GM04504 (cell line): ENCODE results near the gene GPR158.
A peak's percentile ranks its signal among the peaks of the same experiment; 100 is the strongest.

Experiments used
- DNase-seq: peaks from one replicate; pipeline ENCODE4 v3.0.0-alpha.2; 2012; ENCODE audit warnings: low read depth

The GPR158 gene

DNA sequence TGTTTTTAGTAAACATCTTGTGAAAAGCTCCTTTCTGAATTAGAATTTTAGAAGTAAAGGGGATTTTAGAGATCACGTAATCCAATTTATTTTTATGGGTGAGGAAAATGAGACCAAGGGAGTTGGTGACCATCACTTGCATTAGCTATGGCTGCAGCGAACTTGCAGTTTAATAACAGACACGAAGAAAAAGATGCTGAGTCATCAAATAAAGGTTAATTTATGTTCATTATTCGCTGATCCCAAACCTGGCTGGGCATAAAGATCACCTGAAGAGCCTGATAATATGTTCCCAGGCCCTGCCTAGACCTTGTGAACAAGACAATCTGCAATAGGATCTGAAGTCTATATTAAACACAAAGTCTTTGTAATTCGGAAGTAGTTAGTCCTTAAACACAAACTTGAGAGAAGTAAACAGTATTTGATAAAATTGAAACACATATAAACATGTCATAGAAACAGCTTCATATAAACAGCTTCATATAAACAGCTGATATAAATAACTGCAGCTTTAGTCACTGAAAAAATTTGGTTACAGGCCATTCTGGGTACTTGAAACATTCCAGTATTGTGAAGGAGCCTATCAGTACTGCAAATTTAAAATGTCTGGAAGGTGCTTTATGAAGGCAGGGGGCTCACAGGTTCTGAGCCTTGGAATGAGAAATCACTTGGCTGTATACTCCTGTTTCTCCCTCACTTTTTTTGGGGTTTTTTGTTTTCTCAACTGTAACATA lies 16.5 kb downstream of the GPR158 start:
- DNase-seq: no peak

DNA sequence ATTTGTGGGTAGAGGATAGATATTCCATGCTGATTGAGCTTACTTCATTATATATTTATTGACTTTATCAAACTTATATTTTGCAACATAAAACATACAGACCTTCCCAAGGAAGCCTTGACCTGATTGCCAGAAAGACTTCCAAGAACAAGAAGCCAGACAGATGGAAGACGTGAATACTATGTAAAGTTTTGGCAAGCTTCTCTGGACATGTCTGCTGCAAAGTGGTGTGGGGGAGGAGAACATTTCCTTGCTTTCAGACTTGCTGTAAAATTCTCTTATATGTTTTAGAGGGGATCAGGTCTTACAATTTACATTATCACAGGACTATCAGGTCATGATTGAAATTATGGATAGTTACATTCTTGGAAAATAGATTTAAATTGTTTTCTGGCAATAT lies 23.4 kb downstream of the GPR158 start:
- no peak for DNase-seq

DNA sequence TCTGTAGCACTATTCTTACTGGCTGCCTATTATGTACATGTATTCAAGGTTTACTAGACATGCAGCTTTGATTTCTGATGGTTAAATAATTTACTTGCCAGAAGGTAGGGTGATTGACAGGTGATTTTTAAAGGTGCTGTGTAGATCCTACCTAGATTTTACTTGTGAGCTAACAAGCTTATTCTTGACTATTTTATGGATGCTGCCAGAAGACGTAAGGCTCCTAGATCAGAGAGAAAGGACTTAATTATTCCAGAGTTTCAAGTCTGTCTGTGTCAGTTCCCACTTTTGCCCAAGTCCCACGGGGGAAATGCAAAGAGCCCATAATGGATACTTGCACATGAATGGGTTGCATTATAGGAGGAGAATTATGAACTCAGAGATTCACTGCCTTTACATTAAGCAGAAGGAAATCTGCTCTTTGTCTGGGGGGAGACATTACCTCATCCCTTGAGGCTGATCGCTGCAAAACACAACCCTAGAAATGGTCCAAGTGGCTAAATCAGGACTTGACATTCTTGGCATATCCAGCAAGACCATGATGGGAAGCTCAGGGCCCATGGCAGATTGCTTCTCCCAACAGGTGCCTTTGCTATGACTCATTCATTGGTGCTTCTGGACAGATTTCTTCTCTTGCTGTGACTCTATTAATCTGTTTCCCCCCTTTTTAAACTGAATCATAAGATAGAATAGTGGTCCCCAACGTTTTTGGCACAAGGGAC lies 32.1 kb downstream of the GPR158 start:
- DNase-seq: no peak

DNA sequence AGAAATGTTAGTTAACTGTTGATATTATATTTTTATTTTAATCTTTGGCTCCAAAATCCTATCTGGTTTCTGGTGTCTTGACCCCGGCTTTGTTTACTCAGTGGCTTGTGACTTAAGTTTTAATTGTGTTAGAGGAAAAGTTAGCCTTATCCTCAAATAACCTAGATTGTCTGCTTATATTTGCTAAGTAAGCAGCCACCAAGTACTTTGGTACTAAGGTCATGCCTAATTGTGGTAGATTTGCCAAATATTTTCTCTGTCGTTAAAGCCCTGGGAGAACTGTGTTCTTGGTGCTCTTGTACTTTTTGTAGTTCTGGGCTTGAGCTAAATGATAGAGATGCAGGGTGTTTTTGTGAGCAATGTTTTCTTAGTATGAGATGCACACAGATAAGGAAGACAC lies 34.8 kb downstream of the GPR158 start:
- DNase-seq: no peak

DNA sequence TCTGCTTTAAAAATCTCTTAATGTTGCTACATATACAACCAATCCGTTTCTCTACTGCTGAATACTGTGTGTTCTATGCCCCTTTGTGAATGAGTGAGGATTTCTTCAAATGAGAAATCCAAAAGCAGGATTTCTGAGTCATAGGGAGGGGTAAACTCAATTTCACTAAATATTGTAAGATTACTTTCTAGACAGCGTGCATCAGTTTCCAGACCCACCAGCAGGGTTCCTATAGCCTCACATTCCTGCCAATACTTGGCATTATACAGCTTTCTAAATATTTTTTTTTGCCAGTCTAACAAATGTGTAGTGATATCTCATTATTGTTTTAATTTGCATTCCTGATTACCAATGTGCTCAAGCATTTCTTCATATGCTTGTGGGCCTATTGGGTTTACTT lies 35.5 kb downstream of the GPR158 start:
- DNase-seq: no peak

DNA sequence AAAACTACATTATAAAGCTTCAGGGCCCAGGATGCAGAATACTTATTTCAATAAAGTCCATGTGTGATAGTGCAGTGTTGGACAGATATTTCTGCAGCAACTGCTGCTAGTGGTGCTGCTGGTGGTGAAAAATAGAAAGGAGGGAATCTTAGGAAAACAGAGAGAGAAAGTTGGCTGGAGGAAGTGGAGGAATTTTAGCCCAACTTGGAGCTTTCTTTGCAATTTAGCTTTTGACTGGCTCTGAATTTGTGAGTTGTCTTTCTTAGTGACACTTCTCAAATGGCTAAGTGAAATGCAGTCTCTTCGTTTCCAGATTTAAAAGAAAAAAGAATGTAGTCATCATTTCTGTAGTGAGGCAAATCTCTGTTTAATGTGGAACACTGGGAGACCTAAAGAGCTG lies 45.4 kb downstream of the GPR158 start:
- no peak for DNase-seq

DNA sequence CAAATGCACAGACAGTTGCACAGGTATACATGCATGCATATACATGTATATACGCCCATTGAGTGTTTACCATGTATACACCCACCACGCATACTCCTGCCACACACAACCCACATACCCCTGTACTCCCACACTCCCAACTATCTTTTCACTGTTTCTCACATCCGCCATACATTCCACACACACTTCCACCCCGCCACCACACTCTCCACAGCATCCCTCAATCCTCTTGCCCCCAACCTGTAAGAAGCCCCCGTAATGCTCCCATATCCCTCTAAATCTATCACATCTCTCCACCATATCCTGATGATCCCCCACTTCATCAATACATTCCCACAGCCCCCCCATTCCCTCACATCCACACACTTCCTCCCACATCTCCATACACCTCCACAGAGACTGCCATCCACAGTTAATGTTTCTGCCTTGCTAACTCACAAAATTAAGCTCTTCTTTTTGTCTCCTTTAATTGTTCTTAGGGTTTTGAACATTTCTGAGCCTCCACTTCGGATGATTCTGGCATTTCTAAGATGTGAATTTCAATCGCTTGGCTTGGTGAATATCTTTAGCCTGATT lies 47.4 kb downstream of the GPR158 start:
- no peak for DNase-seq

DNA sequence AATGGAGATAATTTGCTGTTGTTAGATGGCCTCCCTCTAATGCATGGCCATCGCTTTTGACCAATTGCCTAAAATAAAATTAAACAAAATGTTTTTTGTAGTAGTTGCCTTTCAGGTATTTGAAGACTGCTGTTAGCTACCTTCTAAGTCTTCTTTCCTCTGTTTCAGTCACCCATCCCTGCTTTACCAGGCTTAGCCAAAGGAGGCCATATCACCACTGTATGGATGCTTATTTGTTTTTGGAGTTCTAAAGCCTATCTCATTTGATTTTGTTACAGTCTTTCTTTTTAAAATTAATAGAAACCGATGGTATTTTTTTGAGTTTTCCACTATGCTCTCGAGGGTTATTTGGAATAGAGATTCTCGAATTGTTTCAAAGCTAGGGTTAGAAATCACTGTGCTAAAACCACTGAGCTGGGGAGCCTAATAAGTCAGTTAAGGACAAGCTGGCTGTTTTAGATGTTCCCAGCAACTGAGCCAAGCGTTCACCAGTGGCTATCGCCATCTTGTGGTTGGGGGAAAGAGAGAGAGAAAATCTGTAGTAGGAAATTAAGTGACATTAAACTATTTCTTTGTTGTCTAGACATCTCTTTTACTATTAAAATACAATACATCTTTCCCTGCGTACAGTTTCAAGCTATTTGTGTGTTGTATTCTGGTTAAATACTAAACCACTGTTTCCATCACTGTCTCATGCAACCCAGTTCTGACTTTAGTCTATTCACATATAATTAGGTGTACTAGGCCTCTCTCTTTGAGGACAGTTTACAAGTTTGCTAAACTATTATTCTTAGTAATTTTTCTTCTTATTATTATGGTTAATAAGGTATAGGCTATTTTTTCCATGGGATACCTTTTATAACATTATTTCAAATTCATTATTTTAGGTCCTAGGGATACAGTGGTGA lies 52.2 kb downstream of the GPR158 start:
- peak; percentile 28 for DNase-seq

DNA sequence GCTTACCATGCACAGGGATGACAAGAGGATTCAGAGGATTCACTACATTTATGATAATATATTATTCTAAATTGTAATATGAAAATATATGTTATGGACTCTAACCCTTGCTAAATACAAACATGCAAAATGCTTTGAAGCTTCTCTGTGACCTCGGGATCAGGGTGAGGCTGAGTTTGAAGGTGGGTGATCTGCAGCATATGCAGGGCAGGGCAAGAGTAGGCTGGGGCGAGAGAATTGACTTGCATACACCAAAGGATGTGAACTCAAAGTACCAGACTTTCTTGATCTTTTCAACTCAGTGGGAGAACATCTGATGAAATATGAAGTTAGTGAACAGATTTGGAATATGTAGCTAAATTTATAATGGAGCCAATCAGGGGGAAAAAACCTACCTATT lies 57.0 kb downstream of the GPR158 start:
- no peak for DNase-seq

DNA sequence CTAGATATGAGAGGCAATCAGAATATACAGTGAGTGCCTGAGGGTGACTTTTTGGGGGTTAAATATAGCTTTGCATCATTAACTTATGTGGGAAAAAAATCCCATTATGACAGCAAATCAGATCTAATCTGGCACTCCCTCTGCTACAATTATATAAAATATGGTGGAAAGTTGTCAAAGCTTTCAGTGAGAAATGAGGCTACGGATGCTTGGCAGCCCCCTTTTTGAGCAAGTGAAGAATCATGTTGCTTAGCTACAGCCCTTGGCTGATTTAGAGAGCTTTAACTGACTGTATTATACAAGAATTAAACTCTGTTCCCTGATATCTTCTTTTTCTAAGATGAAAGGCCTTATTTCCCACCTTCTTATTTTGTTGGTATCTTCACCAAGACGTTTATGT lies 57.4 kb downstream of the GPR158 start:
- DNase-seq: no peak

DNA sequence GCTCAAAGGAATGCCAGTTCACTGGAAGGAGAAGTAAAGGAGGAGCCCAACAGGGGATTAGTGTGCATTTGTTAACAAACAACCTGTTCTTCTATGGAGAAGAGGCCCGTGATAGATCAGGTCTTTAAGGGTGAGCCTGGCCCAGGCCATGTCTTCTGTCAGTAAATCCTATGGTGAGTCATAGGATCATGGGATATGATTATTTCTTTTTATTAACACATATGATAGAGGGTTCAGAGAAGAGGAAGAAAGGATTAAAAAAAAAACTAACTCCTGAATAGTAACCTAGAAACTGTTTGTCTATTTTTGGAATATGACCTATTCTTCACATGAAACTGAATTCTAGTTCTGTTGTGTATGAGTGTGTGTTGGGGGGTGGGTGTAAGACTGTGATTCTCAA lies 70.4 kb downstream of the GPR158 start:
- no peak for DNase-seq

DNA sequence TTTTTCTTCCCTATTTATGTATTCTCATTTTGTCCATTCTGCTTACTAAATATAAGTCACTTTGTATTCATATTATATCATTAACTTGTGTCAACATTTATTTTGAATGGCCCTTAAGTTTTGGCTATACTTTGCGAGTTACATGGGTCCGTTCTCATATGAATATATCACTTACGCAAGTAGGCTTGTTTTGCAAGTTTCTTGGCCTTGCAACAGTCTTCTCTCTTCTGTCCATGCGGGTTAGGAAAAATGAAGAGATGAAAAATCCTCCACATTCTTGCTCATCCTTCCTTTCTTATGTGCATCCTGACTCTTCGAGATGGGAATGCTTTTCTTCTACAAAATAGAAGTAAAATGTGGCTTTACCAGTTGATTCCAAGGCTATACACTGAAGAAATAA lies 82.8 kb downstream of the GPR158 start:
- DNase-seq: no peak

DNA sequence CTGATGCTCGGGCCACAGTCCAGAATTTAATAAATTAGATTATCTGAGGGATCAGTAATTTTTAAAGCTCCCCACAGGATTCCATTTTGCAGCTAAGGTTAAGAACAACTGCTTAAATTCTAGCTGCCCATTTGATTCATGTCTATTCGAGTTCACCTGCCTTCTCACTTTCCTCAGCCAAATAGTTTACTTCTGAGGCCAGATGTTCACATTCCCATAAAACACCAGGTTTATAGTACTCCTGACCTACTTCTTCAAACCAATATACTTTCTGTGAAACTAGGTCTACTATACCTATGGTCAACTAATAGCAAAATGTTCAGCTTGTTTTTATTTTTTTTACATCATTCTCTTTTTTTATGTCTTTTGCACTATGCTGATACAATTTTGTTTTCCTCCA lies 86.3 kb downstream of the GPR158 start:
- no peak for DNase-seq

DNA sequence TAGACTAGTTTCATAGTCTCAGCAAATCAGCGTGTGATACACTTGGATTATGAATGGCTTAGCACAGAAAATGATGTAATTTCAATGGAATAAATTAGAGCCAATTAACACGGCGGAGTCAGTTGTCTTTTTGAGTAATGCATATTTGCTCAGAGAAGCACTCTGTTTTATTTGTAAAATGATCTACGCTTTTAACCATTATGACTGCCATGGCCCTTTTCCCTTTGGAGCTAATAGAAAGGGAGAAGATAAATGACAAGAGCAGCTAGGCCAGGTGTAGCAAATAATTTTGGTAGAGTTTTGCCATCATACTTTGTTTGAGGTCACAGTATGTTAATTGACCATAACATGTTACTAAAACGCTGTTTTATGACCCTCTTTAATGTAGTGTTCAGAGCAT lies 86.8 kb downstream of the GPR158 start:
- no peak for DNase-seq

DNA sequence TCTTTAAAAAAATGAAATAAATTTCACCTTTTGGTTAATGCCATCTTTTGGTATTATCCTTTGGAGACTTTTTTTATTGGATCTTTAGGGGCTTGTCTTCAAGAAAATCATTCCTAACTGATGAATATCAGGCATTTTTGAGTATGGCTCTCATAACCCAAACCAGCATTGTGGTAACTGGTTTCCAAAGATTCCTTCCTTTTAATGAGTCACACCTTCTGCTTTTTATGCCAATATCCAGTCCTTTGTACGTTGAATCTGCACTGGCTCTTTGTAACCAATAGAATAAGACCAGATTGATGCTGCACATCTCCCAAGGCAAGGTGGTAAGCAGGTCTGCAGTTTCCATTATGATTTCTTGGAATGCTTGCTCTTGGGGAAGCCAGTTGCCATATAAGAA lies 89.1 kb downstream of the GPR158 start:
- no peak for DNase-seq

DNA sequence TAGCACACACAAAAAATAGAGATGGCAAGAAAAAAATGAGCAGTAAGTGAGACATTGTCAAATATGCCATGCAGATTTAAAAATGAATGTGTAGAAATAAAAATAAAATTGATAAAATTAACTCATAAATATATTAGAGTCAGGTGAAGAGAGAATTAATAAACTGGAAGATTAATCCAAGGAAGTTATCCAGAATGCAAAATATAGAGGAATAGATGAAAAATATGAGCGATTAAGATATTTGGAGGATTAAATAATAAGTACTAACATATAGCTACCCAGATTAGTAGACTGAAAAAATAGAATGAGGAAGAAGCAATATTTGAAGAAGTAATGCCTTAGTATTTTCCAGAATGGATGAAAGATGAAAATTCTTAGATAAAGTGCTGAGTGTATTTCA lies 103.4 kb downstream of the GPR158 start:
- DNase-seq: no peak

DNA sequence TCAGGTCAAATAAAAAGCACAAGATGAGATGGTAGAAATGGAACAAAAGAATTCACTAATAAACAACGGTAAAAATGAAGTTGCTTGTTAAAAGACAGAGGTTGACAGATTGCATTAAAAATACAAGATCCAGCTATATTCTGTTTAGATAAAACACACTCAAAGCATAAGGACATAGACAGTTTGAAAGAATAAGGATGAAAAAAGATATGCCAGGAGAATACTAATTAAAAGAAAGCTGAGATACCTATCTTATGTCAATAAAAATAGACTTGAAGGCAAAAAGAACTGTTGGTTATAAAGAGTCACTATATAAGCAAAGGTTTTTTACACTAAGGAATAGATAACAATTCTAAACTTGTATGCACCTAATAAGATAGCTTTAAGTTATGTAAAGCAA lies 105.3 kb downstream of the GPR158 start:
- no peak for DNase-seq

DNA sequence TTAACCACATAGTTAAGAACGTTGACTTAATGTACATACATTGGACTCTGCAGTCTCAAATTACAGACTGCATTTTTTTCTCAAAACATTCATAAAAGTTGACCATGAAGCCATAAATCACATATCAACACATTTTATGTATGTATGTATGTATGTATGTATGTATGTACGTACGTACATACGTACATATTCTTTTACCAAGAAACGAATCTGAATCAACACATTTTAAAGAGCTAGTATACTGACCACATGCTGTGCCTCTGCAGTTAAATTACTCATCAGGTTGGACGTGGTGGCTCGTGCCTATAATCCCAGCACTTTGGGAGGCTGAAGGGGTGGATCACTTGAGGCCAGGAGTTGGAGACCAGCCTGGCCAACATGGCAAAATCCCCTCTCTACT lies 105.8 kb downstream of the GPR158 start:
- DNase-seq: no peak

DNA sequence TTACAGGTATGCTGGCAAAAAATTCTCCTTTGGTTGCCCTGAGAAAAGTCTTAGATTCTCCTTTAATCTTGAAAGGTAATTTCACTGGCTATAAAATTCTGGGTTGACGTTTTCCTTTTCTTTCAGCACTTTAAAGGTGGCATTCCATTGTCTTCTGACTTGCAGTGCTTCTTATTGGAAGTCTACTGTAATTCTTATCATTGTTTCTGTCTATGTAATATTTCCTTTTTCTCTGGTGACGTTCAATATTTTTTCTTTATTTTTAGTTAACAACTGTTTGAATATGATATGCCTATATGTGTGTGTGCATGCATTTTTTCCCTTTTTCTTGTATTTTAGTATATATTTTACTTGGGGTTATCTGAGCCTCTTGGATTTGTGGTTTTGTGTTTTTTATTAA lies 111.0 kb downstream of the GPR158 start:
- DNase-seq: no peak

DNA sequence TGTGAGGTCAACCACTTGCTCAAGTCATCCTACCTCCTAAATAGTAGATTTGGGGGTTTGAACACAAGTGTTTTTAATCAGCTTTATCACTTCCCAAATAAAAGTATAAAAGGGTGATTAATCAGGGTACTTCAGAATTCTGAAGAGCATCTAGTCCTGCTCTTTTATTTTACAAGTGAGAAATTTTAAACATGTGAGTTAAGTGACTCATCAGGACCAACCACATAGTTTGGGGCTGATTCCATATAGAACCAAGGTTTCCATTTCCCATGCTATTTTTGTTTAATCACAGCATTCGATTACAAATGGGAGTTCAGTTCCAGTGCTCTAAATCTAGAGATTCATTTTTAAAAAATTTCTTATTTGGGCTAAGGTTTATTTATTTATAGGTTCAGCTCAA lies 113.4 kb downstream of the GPR158 start:
- no peak for DNase-seq

DNA sequence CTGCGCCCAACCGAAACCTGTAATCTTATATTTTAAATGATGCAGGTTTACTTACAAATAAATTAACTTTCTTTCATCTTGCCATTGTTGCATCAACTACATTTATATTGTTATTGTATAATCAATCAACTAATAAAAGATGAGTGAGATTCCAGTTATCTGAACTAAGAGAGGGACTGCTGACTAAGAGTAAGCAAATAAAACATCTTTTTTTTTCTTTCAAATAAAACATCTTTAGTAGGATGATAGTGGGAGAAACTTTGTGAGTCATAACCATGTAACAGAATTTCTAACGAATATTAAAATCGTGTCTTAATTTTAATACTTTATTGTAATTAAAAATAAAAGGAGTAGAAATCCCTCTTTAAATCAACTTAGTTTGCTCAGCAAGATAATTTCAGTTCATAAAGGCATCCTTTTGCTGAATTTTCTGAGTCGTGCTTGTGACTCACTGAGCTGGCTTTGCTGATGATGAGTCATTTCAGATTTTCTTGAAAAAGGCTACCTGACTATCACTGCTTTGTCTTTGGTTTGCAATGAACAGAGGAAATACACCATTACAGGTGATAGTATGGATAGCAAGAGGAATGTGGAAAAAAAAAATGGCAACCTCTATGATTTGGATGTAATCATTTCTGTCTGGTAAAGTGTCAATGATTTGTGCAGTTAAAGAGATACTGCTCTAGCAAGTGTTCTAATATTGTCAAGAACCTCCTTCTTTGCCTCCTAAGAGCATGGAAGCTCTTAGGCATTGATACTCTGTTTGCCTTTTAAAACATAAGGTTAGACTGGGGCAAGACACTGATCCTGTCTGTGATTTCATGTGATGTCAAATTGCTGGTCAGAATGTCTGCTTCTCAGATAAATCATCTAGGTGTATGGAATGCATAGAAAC lies 119.5 kb downstream of the GPR158 start:
- no peak for DNase-seq

DNA sequence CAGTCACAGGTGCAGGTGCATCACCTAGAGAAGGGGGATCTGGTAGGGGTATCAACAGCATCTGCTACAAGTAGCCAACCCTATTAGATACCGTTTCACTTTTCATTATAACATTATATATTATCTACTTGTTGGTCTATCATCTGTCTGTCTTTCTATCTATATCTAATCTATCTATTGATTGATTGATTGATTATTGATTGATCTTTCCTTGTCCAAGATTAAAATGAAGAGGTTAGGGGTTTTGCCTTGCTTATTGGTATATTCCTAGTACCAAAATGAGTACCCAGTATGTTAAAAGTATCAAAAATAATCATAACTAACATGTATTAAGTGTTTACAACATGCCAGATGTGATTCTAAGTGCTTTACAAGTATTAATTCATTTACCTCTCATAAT lies 121.5 kb downstream of the GPR158 start:
- no peak for DNase-seq
